ENCODE results near the gene SYCN.

Gene SYCN

DNA sequence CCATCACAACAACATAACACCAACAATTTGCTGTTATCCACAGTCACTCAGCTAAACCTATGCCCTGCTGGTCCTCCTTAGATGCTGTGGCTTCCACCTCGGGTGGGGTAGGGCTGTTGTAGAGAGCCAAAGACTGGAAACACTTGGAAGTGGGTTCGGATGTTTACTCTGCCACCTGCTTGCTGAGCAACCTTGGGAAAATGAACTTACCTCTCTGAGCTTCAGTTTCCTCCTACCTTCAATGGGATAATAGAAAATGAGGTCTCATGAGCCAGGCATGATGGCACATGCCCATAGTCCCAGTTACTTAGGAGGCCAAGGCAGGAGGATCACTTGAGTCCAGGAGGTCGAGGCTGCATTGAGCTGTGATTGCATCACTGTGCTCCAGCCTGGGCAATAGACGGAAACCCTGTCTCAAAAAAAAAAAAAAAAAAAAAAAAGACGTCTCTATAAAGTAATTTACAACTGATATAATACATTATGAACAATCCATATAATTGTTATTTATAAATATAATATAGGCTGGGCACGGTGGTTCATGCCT, 3.3 kb upstream of the SYCN start:
- H3K27ac ChIP-seq = no peak overlapping the region

DNA sequence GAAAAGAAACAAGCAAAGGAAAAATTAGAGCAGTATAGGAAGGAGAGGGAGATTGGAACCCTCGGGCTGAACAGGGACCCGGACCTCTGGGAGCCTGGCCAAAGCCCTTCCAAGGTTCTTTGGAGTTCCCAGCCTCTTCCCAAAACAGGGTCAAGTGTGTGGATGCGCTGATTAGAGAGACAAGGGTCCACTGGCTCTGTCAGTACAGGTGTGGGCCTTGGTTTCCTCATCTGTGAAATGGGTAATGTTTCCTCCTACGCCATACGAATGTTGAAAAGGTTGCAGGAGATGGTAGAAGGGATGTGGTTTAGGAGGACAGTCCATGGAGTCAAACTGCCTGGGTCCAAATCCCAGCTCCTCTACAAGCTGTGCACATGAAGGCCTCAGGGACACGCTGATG, 2.1 kb upstream of the SYCN start:
- H3K4me3 ChIP-seq = no peak overlapping the region
- H3K27ac ChIP-seq = no peak overlapping the region
- DNase-seq (ENCODE audit: low spot score) = no peak
- TF ChIP-seq, protein P1, sequence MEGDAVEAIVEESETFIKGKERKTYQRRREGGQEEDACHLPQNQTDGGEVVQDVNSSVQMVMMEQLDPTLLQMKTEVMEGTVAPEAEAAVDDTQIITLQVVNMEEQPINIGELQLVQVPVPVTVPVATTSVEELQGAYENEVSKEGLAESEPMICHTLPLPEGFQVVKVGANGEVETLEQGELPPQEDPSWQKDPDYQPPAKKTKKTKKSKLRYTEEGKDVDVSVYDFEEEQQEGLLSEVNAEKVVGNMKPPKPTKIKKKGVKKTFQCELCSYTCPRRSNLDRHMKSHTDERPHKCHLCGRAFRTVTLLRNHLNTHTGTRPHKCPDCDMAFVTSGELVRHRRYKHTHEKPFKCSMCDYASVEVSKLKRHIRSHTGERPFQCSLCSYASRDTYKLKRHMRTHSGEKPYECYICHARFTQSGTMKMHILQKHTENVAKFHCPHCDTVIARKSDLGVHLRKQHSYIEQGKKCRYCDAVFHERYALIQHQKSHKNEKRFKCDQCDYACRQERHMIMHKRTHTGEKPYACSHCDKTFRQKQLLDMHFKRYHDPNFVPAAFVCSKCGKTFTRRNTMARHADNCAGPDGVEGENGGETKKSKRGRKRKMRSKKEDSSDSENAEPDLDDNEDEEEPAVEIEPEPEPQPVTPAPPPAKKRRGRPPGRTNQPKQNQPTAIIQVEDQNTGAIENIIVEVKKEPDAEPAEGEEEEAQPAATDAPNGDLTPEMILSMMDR (IDR thresholded peaks at IDR 0.05) = no peak

More for the DNA sequence above, 3.3 kb upstream of the SYCN start:
- TF ChIP-seq, protein P1 (IDR thresholded peaks at IDR 0.05) = no peak
- DNase-seq (ENCODE audit: low spot score) = no peak
- no peak overlapping the region for H3K4me3 ChIP-seq

DNA sequence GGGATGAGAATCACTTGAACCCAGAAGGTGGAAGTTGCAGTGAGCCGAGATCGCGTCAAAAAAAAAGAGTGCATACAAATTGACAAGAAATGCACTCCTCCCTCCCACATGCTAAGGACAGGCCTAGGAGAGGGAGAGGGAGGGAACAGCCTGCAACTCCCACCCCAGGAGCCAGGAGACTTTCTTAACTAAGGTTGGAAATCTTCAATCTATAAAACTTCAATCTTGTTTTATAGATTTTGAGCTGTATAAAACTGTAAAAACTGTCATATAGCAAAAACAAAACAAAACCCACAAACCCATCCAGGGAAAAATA, 1.3 kb upstream of the SYCN start:
- Histone ChIP-seq H3K4me3 (no peak overlapping the region), H3K27ac (no peak overlapping the region)
- DNase-seq (ENCODE audit: low spot score) = no peak
- TF ChIP-seq, protein P1 (IDR thresholded peaks at IDR 0.05) = no peak

DNA sequence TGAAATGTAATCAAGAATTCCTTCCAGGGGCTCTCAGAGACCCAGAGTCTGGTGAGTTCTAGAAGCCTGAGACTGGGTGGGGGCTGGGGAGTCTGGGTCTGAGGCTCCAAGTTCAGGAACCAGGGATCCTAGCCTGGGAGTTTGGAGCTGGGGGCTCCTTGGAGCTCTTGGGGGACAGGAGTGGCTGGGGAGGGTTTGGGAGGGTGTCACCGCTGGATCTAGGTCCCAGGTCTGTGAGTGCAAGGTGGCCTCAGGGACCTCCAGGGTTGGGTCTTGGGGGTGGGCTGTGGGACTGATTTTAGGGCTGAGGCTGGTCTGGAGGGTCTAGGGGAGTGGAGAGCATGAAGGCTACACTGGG, 1.1 kb downstream of the SYCN start:
- TF ChIP-seq, protein P1 (IDR thresholded peaks at IDR 0.05) = no peak
- no peak overlapping the region for H3K27ac ChIP-seq
- no peak for DNase-seq (ENCODE audit: low spot score)
- no peak overlapping the region for H3K4me3 ChIP-seq

DNA sequence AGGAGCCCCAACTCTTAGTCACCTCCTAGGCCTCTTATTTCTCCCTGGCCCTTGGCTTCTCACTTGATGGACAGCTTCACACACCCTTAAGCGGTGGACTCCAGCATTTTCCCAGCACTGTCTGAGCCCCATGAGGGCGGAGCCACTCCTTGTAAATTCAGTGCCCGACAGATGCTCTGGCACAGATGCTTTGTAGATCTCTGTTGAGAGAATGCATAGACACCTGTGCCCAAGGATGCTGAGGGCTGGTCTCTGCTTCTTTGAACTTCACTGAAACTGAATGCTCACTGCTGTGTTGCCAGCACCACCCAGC, 3.3 kb downstream of the SYCN start:
- DNase-seq (ENCODE audit: low spot score) = no peak

DNA sequence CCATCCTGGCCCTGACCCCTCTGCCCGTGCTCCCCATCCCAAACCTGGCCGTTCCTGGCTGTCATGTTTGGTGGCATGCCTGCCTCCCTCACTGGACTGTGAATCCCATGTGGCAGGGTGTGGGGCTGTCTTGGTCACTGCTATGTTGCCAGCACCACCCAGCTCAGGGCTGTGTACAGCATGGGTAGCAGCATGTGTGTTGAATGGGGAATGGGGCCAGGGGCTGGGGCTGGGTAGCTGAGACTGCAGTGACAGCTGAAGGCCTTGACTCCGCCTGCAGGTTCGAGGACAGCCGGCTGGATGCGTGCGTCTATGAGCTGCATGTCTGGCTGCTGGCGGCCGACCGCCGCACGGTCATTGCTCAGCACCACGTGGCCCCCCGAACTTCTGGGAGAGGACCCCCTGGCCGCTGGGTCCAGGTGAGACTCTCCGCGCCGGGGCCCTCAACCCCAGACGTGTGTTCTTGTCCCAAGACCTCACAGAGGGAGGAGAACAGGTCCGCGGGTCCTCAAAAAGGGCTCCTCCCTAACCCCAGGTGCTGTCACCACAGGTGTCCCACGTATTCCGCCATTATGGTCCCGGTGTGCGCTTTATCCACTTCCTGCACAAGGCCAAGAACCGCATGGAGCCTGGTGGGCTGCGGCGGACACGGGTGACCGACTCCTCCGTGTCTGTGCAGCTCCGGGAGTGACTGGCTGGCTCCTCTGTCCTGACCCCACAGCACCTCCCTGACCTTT, 3.8 kb downstream of the SYCN start:
- no peak for DNase-seq (ENCODE audit: low spot score)
- Histone ChIP-seq H3K4me3 (no peak overlapping the region), H3K27ac (no peak overlapping the region)
- TF ChIP-seq, protein P1 (IDR thresholded peaks at IDR 0.05) = no peak

More for the DNA sequence above, 3.3 kb downstream of the SYCN start:
- H3K27ac ChIP-seq = no peak overlapping the region
- TF ChIP-seq, protein P1 (IDR thresholded peaks at IDR 0.05) = no peak
- no peak overlapping the region for H3K4me3 ChIP-seq

DNA sequence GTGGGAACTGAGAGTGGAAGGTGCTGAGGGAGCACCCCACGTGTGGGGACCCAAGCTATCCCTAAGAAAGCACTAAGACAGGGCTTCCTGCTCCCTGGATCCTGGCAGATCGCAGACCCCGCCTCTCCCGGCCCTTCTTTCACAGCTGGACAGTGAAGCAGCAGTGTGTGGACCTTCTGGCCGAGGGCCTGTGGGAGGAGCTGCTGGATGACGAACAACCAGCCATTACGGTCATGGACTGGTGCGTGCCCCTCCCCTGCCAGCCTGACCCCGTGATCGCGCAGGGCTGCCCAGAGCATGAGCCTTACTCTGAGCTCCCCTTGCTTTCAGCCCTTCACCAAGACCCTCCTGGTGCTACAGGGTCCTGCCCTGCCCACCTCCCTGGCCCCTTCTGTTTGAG, 5.0 kb downstream of the SYCN start:
- H3K4me3 ChIP-seq = no peak overlapping the region
- no peak for DNase-seq (ENCODE audit: low spot score)
- TF ChIP-seq, protein P1 (IDR thresholded peaks at IDR 0.05) = no peak
- no peak overlapping the region for H3K27ac ChIP-seq

Data from coronary artery (tissue), 2 donors.